GM12892 (cell line): ENCODE measurements around the gene SLC22A17.
"Not testable (repeated sequence)": the region's sequence is repeated elsewhere in the genome, so short reads cannot be mapped to it uniquely, and the experiment has no call there.

ENCODE experiments used
- DNase-seq: peaks from one replicate; pipeline ENCODE4 v3.0.0; 2011; ENCODE audit not compliant: insufficient read length
- FAIRE-seq: peaks from 2 replicates; lab custom pipeline; 2011; peaks lifted over from hg19 to GRCh38; lab: Jason Lieb, UNC
- POLR2A ChIP-seq: IDR thresholded peaks from 2 replicates; pipeline ENCODE4 v1.6.1; 2011; ENCODE audit warnings: low read depth, low read length, control low read depth
- POLR2AphosphoS5 ChIP-seq: IDR thresholded peaks from 2 replicates; pipeline ENCODE4 v1.6.1; 2011; ENCODE audit warnings: low read depth, low read length, control low read depth
- TAF1 ChIP-seq: IDR thresholded peaks from 2 replicates; pipeline ENCODE4 v1.6.1; 2011; ENCODE audit warnings: low read depth, mild to moderate bottlenecking, control low read depth, low read length, borderline replicate concordance

Gene SLC22A17

DNA sequence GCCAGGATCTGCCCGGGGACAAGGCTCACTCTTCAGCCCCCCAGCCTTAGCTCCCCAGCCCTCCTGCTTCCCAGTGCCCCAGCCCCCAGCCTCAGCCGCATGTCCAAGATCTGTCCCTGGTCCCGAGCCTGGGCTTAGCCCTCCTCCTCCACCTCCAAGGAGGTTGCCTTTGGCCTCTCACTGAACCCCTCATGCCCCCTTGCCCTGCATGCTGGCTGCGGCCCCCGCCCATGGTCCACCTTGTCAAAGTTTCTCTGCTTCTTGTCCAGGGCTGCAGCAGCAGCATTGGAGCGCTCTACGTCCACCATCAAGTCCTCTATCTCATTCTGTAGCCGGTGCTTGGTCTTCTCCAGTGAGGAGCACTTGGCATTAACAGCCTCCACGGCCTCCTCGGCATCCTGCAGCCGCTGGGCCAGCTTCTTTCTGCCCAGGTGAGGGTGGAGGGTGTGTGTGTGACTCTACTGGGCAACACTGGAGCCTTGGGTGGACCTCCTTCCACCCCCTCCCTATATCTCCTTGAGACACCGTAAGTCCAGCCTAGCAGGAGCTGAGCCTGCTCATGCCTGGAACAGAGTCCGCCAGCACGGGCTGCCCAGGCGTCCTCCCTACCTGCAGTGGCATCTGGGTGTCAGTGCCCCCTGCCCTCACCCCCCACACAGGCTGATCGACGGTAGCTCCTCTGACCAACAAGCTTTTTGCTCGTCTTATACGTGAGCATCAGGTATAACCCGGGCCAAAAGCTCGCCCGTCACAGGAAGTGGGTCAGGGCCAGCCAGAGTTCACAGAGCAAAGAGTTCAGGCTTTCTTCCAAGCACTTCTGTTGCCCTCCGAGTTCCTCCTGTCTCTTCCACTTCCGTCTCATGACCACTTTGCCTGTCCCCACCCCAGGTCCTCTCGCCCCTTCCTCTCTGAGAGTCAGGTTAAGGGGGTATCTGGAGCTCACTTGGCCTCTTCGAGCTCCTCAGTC, 35.5 kb upstream of the SLC22A17 start:
- TF ChIP-seq POLR2A (no peak), TAF1 (no peak), POLR2AphosphoS5 (no peak)
- FAIRE-seq (no peak), DNase-seq (no peak)

DNA sequence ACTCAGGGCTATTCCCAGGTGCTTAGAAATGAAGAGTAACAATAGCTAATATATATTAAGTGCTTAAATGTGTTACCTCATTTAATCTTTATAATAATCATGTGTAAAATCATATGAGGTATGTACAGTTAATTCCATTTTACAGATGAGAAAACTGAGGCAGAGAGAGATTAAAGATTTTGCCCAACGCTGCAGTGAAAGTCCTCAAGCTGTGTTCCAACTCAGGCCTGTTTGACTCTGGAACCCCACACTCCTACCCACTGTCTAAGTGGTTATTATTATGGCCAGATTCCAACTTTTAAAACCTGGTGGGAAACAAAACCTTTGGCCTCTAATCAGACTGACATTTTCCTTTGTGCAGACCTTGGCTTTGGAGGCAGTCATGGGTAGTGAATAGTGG, 34.3 kb upstream of the SLC22A17 start:
- FAIRE-seq (no peak), DNase-seq (no peak)
- TF ChIP-seq TAF1 (no peak), POLR2AphosphoS5 (no peak), POLR2A (no peak)

DNA sequence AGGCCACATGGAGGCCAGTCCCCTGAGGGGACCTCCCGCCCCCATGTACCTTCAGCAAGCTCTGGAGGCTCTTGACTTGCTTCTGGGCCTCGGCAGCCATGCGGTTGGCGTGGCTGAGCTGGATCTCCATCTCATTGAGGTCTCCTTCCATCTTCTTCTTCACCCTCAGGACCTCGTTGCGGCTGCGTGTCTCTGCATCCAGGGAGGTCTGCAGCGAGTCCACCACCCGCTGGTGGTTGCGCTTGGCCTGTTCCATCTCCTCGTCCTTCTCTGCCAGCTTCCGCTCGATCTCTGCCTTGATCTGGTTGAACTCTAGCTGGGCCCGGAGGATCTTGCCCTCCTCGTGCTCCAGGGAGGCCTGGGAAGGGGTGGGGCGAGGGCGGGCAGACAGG, 33.6 kb upstream of the SLC22A17 start:
- FAIRE-seq, DNase-seq: not testable (repeated sequence)

DNA sequence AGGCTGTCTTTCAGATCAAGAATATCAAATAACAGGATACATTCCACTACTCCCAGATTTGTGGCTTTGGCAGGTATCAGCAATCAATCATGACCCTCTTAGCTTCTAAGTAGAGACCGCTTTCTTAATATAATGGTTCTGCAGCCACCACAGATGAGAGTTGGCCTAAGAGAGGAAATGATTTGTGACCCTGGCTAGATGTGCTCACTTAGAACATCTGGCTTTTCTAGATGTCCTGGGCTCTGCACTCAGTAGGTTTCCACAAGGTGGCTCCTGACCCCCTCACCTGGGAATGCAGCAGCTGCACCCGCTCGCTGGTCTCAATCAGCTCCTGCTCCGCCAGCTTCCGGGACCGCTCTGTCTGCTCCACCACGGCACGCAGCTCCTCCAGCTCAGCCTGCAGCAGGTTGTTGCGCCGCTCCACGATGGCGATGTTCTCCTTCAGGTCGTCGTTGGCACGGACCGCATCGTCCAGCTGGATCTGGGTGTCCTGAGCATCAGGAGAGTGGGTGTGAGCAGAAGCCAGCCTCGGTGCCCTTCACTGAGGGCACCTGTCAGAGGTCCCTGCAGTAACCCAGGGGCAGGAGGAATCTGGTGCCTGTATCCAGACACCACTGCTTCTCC, 33.1 kb upstream of the SLC22A17 start:
- no peak for TF ChIP-seq POLR2A
- TF ChIP-seq TAF1: no peak
- no peak for TF ChIP-seq POLR2AphosphoS5
- FAIRE-seq (no peak), DNase-seq (no peak)

DNA sequence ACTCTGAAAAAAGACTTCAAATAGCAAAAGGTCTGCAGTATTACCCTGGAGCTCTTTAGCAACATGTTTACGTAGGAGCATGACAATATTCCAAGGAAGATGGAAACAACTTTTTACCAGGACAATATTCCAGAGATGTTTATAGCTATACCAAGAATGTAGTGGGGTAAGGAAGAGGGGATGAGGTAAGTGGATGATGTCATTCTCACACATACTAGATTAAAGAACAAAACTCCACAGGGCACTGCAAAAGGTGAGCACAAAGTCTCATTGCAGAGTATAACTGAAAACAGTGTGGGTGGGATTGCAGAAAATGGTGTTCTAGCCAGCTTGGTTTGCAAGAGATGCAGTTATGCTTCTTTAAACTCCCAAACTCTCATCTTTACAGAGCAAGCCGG, 32.6 kb upstream of the SLC22A17 start:
- FAIRE-seq: no peak
- TF ChIP-seq POLR2AphosphoS5: no peak
- no peak for TF ChIP-seq TAF1
- no peak for TF ChIP-seq POLR2A
- DNase-seq: no peak

DNA sequence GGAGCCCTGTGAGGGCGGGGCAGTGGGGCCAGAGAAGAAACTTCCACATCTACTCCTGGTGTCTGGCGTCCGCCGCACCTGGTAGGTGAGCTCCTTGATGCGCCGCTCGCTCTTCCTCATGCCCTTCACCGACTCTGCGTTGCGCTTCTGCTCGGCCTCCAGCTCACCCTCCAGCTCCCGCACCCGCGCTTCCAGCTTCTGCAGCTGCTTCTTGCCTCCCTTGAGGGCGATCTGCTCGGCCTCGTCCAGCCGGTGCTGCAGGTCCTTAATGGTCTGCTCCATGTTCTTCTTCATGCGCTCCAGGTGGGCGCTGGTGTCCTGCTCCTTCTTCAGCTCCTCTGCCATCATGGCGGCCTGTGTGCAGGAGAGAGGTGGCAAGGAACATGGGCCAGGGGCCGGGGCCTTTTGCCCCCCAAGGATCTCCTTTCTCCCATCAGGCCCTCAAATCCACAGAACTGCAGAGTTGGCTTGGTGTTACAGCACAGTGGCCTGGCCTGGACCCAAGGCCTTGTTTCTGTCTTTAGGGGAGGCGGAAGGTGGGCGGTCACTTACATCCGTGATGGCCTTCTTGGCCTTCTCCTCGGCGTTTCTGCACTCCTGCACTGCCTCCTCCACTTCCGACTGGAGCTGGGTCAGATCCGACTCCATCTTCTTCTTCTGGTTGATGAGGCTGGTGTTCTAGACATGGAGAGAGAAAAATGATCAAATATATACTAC, 31.8 kb upstream of the SLC22A17 start:
- DNase-seq: no peak
- TF ChIP-seq POLR2AphosphoS5 (no peak), TAF1 (no peak), POLR2A (no peak)
- no peak for FAIRE-seq

DNA sequence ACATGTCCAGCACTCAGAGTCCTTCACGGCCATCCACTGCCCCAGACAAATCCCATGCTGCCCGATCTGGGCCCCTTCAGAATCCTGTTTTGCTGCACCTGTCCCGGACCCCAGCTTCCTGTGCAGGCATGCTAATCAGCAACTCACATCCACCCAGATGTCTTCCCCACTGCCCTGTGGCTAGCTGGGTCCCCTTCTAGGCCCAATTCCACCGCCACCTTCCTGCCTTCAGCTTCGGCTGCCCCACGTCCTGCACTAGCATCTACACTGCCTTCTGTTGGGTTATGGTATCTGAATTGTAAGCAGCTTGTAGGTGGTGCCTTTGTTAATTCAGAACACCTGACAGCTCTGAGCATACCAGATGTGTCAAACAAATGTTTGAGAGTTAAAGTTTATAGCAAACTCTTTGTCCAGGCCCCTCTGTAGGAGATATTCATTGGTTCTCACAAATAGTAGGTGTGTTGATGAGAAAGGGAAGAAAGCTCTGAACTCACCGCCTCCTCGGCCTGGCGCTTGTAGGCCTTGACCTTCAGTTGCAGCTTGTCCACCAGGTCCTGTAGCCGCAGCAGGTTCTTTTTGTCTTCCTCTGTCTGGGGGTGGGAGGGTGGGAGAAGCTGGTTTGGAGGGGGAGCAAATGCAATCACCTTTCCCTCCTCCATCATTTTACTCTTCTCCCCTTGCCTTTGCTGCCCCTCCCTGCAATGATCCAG, 30.2 kb upstream of the SLC22A17 start:
- FAIRE-seq (no peak), DNase-seq (no peak)
- TF ChIP-seq POLR2AphosphoS5: no peak
- TF ChIP-seq TAF1: no peak
- no peak for TF ChIP-seq POLR2A

DNA sequence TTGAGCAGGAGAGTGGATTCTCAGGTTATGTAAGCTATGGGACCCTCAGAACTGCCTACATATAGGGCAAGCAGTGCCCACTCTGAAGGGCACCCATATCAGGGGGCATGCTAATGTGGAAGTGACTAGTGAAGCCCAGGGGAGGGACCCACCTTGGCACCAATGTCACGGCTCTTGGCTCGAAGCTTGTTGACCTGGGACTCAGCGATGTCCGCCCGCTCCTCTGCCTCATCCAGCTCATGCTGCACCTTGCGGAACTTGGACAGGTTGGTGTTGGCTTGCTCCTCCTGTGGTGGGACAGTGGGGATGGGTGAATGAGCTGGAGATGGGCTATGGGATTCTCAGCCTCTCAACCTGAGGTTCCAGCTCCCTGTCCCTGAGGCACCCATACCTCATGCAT, 29.6 kb upstream of the SLC22A17 start:
- no peak for DNase-seq
- no peak for FAIRE-seq
- TF ChIP-seq POLR2A (no peak), TAF1 (no peak), POLR2AphosphoS5 (no peak)

DNA sequence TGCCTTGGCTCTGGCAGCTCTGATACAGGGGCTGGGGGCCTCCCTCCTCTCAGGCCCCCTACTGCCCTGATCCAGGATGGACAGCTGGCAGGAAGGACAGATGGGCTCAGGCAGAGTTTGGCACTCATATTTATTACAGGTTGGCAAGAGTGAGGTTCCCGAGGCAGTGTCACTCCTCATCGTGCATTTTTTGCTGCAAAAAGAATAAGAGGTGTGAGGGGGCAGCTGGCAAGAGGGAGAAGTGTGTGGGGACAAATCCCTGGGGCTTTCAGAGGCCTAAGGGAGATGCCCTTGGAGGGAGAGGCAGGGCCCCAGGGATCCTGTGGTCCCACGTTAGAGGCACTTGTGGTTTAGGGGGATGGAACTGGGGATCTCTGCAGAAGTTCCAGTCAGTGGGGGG, 29.2 kb upstream of the SLC22A17 start:
- TF ChIP-seq POLR2A (no peak), POLR2AphosphoS5 (no peak), TAF1 (no peak)
- FAIRE-seq (no peak), DNase-seq (no peak)

DNA sequence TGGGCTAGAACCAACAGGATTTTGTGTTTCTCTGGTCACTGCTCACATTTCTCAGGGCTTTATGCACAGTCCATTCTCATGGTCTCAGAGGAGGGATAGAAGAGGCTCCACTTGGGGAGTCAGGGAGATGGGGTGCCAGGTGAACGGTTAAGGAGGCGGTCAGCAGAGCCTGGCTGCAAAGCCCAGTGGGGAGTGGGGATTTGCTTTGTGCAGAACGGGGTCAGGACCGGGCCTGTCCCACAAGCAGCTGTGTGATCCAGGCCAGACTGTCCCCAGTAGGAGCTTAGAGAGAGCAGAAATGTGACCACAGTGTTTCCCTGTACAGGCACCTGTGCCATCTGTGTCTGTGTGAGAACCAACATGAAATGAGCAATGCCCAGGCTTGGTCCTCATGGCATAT, 28.3 kb upstream of the SLC22A17 start:
- TF ChIP-seq TAF1 (no peak), POLR2AphosphoS5 (no peak), POLR2A (no peak)
- DNase-seq (no peak), FAIRE-seq (no peak)

DNA sequence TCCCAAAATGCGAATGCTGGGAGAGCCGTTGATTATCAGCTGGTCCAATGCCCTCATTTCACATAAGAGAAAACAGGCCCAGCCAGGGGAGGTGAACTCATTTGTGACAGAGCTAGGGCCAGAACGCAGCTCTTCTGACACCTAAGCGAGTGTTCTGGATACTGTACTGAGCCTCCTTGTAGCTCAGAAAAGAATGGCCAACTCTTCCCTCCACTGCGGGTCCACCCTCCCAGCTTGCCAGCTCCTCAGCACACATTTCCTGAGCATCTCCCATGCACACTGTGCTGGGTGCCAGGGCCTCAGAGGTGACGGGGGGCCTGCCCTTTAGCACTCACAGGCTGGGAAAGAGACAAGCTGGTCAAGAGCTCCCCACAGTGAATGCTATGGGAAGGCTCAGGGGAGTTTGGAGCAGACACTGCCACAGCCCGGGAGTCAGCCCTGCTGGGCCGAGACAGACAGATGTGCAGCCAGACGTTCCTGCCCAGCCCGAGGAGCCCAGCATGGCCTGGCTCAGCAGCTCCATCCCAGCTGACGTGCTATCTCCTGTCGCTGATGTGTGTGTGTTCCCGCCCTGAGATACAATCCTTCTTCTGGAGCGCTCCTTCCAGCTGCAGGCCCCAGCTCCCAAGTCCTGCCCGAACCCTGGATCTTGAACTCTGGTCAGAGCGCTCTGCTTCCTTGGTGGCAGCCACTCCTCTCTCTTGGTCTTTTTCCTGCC, 27.7 kb upstream of the SLC22A17 start:
- FAIRE-seq: no peak
- no peak for TF ChIP-seq POLR2A
- TF ChIP-seq TAF1: no peak
- TF ChIP-seq POLR2AphosphoS5: no peak

More for the DNA sequence above, 27.7 kb upstream of the SLC22A17 start:
- DNase-seq: no peak
